ENCODE measurements around the gene DOCK2.
"Not testable (repeated sequence)": the region's sequence is repeated elsewhere in the genome, so short reads cannot be mapped to it uniquely, and the experiment has no call there.

The DOCK2 gene

DNA sequence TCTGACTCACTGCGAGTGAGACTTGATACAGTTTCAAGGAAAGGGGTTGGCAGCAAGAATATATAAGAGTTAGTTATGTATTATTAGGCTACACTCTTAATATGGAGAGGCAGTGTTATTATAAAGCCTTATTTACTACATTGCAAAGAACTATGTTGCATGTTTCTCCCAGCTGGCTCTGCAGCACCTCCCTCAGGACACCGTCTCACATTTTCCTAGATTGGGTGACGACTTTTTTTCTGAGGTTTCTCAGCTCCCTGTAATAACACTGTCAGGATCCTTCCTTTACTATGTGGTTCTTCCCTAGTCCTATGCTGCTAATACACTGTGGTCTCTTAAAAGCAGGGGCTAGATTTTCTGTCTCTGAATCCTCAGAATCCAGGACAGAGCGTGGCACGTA lies 189.5 kb downstream of the DOCK2 start:
- TF ChIP-seq, protein P1, sequence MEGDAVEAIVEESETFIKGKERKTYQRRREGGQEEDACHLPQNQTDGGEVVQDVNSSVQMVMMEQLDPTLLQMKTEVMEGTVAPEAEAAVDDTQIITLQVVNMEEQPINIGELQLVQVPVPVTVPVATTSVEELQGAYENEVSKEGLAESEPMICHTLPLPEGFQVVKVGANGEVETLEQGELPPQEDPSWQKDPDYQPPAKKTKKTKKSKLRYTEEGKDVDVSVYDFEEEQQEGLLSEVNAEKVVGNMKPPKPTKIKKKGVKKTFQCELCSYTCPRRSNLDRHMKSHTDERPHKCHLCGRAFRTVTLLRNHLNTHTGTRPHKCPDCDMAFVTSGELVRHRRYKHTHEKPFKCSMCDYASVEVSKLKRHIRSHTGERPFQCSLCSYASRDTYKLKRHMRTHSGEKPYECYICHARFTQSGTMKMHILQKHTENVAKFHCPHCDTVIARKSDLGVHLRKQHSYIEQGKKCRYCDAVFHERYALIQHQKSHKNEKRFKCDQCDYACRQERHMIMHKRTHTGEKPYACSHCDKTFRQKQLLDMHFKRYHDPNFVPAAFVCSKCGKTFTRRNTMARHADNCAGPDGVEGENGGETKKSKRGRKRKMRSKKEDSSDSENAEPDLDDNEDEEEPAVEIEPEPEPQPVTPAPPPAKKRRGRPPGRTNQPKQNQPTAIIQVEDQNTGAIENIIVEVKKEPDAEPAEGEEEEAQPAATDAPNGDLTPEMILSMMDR (IDR thresholded peaks at IDR 0.05; ENCODE audit: control extremely low read depth, extremely low read depth, low read depth, missing control alignments): no peak
- DNase-seq (ENCODE audit: extremely low spot score): no peak
- CTCF ChIA-PET: interaction anchor here (0.9 to 1.6 kb wide), 5 partner anchors 16 to 108 kb away, joined by 3 to 5 read pairs (median 4); no protein-coding TSS in a partner anchor
- POLR2A ChIA-PET: no interaction called here

DNA sequence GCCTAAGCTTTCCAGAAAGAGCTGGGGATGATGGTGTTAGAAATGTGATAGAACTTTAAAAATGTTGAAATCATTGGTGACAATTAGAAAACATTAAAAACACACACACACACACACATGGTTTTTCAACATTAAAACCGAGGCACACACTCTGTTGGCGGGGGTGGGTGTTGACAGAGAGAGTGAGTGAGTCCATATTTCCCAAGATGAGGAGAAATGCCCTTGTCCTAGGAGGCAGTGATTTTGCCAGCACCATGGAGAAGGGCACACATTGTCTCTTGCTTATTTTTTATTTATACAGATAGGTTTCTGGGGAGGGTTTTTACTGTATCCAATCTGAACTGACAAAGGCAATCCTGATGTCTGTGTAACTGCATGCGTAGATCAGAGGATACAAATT lies 190.7 kb downstream of the DOCK2 start:
- TF ChIP-seq, protein P1 (IDR thresholded peaks at IDR 0.05; ENCODE audit: control extremely low read depth, extremely low read depth, low read depth, missing control alignments): no peak
- ChIA-PET CTCF (interaction anchor here (1.0 to 1.2 kb wide), 3 partner anchors 22 to 152 kb away, joined by 3 to 4 read pairs (median 3); no protein-coding TSS in a partner anchor), POLR2A (no interaction called here)
- no peak for DNase-seq (ENCODE audit: extremely low spot score)

DNA sequence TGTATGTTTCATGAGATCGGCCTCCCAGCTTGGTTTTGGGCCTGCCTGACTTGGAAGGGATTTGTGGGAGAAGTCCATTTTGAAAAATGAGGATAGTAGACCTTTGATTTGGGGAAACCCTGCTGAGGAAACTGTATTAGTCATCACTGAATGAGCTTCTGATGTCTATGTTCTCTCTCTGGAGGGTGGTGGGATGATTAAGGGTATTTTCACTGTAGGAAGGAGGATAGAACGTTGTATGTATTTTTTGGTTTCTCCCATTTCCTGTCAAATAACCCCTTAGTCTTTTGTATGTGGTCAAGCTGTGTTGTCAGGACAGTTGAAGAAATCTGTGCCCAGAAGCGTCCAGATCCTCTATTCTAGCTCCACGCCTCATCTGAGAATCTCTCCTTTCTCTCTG lies 191.3 kb downstream of the DOCK2 start:
- TF ChIP-seq, protein P1 (IDR thresholded peaks at IDR 0.05; ENCODE audit: control extremely low read depth, extremely low read depth, low read depth, missing control alignments): no peak
- POLR2A ChIA-PET: no interaction called here
- no peak for DNase-seq (ENCODE audit: extremely low spot score)
- CTCF ChIA-PET: interaction anchor here (1.0 to 1.6 kb wide), 7 partner anchors 21 to 151 kb away, joined by 3 to 4 read pairs (median 4); no protein-coding TSS in a partner anchor

DNA sequence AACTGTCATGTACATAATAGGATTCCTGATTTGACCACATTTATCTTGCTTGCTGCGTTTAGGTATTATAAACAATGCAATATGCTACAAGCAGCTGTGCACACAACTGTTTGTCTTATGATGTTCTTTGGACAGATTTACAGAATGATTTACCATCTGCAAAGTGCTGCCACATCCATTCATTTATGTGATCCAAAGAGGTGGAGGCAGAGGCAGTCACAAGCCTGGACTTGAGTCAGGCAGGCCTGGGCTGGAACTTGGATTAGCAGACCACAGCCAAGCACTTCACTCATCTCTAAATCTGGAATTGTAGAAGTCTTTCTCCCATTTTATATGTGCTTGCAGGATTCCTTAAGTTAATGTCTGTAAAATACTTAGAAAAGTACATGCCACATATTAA lies 194.3 kb downstream of the DOCK2 start:
- TF ChIP-seq, protein P1 (IDR thresholded peaks at IDR 0.05; ENCODE audit: control extremely low read depth, extremely low read depth, low read depth, missing control alignments): no peak
- POLR2A ChIA-PET: no interaction called here
- no peak for DNase-seq (ENCODE audit: extremely low spot score)
- CTCF ChIA-PET: no interaction called here

DNA sequence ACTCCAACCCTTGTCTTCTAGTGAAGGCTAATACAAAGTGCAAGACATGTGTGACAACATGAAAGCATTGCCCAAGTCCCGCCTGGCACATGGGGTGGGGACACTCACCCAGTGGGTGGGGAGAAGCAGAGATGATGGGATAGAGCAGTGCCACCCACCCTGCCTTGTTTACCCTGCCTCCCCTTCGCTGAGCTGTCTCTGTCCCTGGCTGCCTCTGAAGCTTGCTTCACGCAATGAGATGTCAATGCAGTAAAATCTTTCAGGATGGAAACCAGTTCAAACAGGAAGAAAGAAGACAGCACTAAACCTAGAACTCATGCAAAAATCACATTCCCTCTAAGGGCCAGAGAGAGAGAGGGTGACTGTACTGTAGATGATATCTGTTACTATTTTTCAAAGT lies 195.2 kb downstream of the DOCK2 start:
- no peak for DNase-seq (ENCODE audit: extremely low spot score)
- TF ChIP-seq, protein P1 (IDR thresholded peaks at IDR 0.05; ENCODE audit: control extremely low read depth, extremely low read depth, low read depth, missing control alignments): no peak
- POLR2A ChIA-PET: no interaction called here
- CTCF ChIA-PET: interaction anchor here (1.4 to 2.2 kb wide), 2 partner anchors 15 to 17 kb away, joined by 3 to 5 read pairs; no protein-coding TSS in a partner anchor

DNA sequence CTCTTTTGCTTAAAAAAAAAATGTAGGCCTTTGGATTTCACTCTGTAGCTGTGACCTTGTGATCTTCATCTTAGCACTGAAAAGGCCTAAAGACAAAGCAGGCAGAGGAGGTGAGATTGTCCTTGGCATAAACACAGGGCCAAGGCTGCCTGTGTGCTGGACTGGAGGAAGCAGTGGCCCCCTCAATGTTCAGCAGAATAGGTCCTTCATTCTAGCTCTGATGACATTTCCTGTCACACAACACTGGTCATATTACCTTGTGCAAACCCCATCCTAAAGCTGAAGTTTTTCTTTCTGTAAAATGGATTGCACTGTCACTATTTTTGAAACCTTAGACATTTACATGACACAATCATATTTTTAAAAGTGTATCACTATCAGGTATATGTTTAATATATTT lies 195.8 kb downstream of the DOCK2 start:
- ChIA-PET CTCF (interaction anchor here (1.4 to 2.2 kb wide), 2 partner anchors 14 to 16 kb away, joined by 3 to 5 read pairs; no protein-coding TSS in a partner anchor), POLR2A (no interaction called here)
- TF ChIP-seq, protein P1 (IDR thresholded peaks at IDR 0.05; ENCODE audit: control extremely low read depth, extremely low read depth, low read depth, missing control alignments): no peak
- DNase-seq (ENCODE audit: extremely low spot score): no peak

DNA sequence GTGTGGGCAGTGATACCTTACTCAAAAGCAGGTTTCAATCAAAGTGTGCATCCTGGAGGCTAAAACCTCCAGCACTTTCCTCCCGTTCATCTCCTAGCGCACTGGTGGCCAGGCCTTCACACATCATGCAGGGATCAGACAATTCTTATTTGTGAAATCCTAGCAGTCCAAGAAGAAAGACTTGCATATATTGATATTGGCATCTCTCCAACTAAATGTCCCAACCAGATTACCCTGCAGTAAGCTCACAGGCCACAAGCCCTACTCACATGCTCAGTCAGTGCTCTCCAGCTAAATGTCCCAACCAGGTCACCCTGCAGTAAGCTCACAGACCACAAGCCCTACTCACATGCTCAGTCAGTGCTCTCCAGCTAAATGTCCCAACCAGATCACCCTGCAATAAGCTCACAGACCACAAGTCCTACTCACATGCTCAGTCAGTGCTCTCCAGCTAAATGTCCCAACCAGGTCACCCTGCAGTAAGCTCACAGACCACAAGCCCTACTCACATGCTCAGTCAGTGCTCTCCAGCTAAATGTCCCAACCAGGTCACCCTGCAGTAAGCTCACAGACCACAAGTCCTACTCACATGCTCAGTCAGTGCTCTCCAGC lies 196.7 kb downstream of the DOCK2 start:
- CTCF ChIA-PET: interaction anchor here (1.4 to 2.2 kb wide), 2 partner anchors 13 to 15 kb away, joined by 3 to 5 read pairs; no protein-coding TSS in a partner anchor
- POLR2A ChIA-PET; DNase-seq (ENCODE audit: extremely low spot score): not testable (repeated sequence)

DNA sequence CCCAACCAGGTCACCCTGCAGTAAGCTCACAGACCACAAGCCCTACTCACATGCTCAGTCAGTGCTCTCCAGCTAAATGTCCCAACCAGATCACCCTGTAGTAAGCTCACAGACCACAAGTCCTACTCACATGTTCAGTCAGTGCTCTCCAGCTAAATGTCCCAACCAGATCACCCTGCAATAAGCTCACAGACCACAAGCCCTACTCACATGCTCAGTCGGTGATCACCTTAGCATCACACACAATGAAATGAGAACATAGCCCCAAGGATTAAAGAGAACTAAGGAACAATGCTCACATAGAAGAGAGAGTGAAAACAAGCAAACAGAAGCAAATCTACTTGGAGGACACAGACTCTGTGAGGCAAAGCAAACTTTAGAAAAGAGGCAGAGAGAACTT lies 197.5 kb downstream of the DOCK2 start:
- POLR2A ChIA-PET; DNase-seq (ENCODE audit: extremely low spot score): not testable (repeated sequence)
- CTCF ChIA-PET: interaction anchor here (2.2 kb wide), 1 partner anchor 14 kb away, joined by 5 read pairs; no protein-coding TSS in a partner anchor

All from GM10248 (cell line).